Measurements from ENCODE around the gene RBM20. TPM values are rescaled to one million over a fixed set of nuclear protein-coding genes. Genes with fewer than 3 reads are reported as not detected.
"Not testable (repeated sequence)": the region's sequence is repeated elsewhere in the genome, so short reads cannot be mapped to it uniquely, and the experiment has no call there.

Gene RBM20
- total RNA-seq, 6 experiments from 2014 or later, result 0.04 to 0.29 (median 0.06) TPM

DNA sequence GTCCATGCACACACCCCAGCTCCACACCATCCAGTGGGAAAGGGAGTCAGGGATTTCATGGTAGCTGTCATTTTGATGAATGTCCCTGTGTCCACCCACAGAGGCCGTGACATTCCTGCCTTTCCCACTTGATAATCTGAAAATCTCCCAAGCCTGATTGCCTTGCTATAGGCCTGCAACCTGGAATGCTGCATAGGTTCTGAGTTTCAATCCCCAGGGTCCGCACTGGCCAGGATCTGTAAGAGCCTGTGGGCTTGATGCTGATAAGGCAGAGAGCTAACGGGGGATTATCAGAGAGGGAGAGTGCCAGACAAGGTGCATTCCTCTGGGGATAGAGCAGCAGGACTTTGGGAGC lies 57.5 kb downstream of the RBM20 start:
- Histone ChIP-seq H3K4me3 (no peak overlapping the region), H3K36me3 (no peaks in the 10 kb centered on the region), H3K4me1 (no peaks in the 10 kb centered on the region), H3K27me3 (no peaks in the 10 kb centered on the region), H3K27ac (no peak overlapping the region), H3K9me3 (no peaks in the 10 kb centered on the region)
- intact Hi-C loops (cut with DNase I), result no loop called here
- DNase-seq (no peak), ATAC-seq (no peak)
- TF ChIP-seq POLR2A (IDR thresholded peaks at IDR 0.05), result no peak
- TF ChIP-seq, protein P1, sequence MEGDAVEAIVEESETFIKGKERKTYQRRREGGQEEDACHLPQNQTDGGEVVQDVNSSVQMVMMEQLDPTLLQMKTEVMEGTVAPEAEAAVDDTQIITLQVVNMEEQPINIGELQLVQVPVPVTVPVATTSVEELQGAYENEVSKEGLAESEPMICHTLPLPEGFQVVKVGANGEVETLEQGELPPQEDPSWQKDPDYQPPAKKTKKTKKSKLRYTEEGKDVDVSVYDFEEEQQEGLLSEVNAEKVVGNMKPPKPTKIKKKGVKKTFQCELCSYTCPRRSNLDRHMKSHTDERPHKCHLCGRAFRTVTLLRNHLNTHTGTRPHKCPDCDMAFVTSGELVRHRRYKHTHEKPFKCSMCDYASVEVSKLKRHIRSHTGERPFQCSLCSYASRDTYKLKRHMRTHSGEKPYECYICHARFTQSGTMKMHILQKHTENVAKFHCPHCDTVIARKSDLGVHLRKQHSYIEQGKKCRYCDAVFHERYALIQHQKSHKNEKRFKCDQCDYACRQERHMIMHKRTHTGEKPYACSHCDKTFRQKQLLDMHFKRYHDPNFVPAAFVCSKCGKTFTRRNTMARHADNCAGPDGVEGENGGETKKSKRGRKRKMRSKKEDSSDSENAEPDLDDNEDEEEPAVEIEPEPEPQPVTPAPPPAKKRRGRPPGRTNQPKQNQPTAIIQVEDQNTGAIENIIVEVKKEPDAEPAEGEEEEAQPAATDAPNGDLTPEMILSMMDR (IDR thresholded peaks at IDR 0.05), result no peak
- 95% methylated on average over 3 of the region's 3 CpGs for WGBS (ENCODE audit: insufficient coverage, low coverage, low lambda C conversion rate, missing lambda C conversion rate)

DNA sequence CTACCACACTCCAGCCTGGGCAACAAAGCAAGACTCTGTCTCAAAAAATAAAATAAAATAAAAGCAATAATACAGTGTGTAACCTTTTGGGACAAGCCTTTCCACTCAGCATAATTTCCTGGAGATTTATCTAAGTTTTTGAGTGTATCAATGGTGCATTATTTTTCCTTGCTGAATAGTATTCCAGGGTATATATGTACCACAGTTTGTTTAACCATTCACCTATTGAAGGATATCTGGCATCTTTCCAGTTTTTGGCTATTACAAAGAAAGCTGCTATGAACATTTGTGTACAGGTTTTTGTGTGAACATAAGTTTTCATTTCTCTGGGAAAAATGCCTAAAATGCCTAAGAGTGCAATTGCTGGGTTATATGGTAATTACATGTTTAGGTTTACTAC lies 59.9 kb downstream of the RBM20 start:
- DNase-seq (no peak), ATAC-seq (no peak)
- no peaks in the 10 kb centered on the region for H3K27me3 ChIP-seq
- intact Hi-C loops (cut with DNase I), result no loop called here
- no peak overlapping the region for H3K27ac ChIP-seq
- H3K4me1 ChIP-seq, result peaks cover 0 to 6% (median 0%) of the 10 kb centered on the region in 4 donors
- no peak overlapping the region for H3K4me3 ChIP-seq
- H3K36me3 ChIP-seq, result no peaks in the 10 kb centered on the region
- H3K9me3 ChIP-seq, result no peaks in the 10 kb centered on the region
- TF ChIP-seq, protein P1 (IDR thresholded peaks at IDR 0.05), result no peak
- TF ChIP-seq POLR2A (IDR thresholded peaks at IDR 0.05), result no peak

DNA sequence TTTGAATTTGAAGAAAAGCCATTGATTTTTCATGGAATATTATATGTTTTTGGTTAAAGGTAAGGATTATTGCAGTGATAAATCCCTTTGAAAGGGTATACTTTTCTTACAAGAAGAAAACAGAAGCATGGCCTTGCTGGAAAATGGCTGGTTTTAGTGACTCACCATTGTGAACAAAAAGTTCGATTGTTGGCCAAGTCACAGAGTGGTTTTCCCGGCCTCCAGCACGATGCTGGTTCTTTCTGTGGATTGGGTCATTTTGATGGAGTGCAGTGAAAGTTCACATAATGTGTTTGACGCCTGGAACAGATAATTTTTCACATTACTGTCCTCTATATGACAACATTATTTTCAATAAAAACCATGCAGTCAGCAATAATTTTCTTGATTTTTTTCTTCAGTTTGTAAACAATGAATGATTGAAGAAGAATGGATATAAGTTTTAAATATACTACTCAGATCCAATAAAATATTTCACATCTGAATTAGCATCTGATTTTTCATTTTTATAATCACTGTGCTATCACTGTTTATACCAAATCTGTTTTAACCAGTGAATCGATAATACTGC lies 60.9 kb downstream of the RBM20 start:
- H3K27ac ChIP-seq, result no peak overlapping the region
- H3K27me3 ChIP-seq, result no peaks in the 10 kb centered on the region
- intact Hi-C loops (cut with DNase I), result no loop called here
- no peak for DNase-seq
- no peaks in the 10 kb centered on the region for H3K9me3 ChIP-seq
- no peak overlapping the region for H3K4me3 ChIP-seq
- no peak for ATAC-seq
- no peaks in the 10 kb centered on the region for H3K36me3 ChIP-seq
- TF ChIP-seq POLR2A (IDR thresholded peaks at IDR 0.05), result no peak
- TF ChIP-seq, protein P1 (IDR thresholded peaks at IDR 0.05), result no peak
- WGBS (ENCODE audit: insufficient coverage, low coverage, low lambda C conversion rate, missing lambda C conversion rate), result 82% methylated on average over 5 of the region's 5 CpGs
- peaks cover 0 to 13% (median 0%) of the 10 kb centered on the region in 4 donors for H3K4me1 ChIP-seq

DNA sequence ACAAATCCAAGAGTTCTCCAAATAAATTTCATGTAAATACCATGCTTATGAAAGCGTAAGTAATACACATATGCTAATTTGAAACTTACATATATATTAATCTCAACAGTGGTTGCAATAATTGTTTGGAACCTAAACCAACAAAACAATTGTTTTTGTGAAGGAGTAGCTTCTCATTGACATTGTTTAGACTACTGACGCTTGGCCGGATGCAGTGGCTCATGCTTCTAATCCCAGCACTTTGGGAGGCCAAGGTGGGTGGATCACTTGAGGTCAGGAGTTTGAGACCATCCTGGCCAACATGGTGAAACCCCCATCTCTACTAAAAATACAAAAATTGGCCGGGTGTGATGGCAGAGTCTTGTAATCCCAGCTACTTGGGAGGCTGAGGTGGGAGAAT lies 61.5 kb downstream of the RBM20 start:
- DNase-seq; H3K9me3 ChIP-seq; H3K27ac ChIP-seq; ATAC-seq; intact Hi-C loops (cut with DNase I); H3K4me3 ChIP-seq; H3K36me3 ChIP-seq; H3K27me3 ChIP-seq: not testable (repeated sequence)
- H3K4me1 ChIP-seq, result peaks cover 0 to 18% (median 0%) of the 10 kb centered on the region in 4 donors
- WGBS (ENCODE audit: insufficient coverage, low coverage, low lambda C conversion rate, missing lambda C conversion rate), result 84% methylated on average over 4 of the region's 4 CpGs

DNA sequence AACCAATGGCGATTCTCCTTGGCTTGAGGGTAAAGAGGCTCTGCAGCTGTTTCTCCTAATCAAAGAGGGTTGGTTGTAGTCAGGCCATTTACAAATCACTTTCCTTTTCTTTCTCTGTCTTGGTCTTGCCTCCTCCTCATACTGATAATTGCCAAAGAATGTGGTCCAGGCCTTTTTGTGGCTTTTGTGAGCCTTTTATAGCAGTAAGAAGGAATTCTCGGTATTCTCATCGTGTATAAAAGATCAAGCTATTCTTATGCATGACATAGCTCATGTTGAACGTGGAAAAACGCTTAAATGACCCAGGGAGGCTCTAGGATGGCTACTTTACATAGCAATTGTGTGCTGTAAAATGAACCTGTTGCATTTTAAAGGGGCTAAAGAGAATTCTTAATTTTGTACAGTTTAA lies 62.6 kb downstream of the RBM20 start:
- Histone ChIP-seq H3K9me3 (no peaks in the 10 kb centered on the region), H3K4me3 (no peak overlapping the region), H3K36me3 (no peaks in the 10 kb centered on the region), H3K27ac (no peak overlapping the region), H3K4me1 (peaks cover 0 to 22% (median 0%) of the 10 kb centered on the region in 4 donors), H3K27me3 (no peaks in the 10 kb centered on the region)
- no peak for ATAC-seq
- 56% methylated on average over 5 of the region's 5 CpGs for WGBS (ENCODE audit: insufficient coverage, low coverage, low lambda C conversion rate, missing lambda C conversion rate)
- intact Hi-C loops (cut with DNase I), result no loop called here
- TF ChIP-seq, protein P1 (IDR thresholded peaks at IDR 0.05), result no peak
- TF ChIP-seq POLR2A (IDR thresholded peaks at IDR 0.05), result no peak
- no peak for DNase-seq
